Ascending aorta (tissue), 2 donors: Measurements from ENCODE around the gene MND1. TPM values are rescaled to one million over a fixed set of nuclear protein-coding genes. Genes with fewer than 3 reads are reported as not detected.

Source experiments
- DNase-seq, 2 donors: peaks; one replicate each; pipeline ENCODE4 v3.0.0-alpha.2; 2019; ENCODE audit warnings: low spot score in 2 of 2
- H3K27ac ChIP-seq, 2 donors: fragments of 200-600 bp; sonication (generic); one replicate each; pipeline ENCODE4 v1.5.1; 2016 to 2017; ENCODE audit warnings: mild to moderate bottlenecking in 1 of 2
- H3K27me3 ChIP-seq: fragments of 200-600 bp; sonication (generic); one replicate; pipeline ENCODE4 v1.5.1; 2017
- H3K36me3 ChIP-seq, 2 donors: fragments of 200-600 bp; sonication (generic); one replicate each; pipeline ENCODE4 v1.5.1; 2016
- H3K4me1 ChIP-seq, 2 donors: fragments of 200-600 bp; sonication (generic); one replicate each; pipeline ENCODE4 v1.5.1; 2016 to 2017; ENCODE audit warnings: mild to moderate bottlenecking in 1 of 2
- H3K4me3 ChIP-seq, 2 donors: fragments of 200-600 bp; sonication (generic); one replicate each; pipeline ENCODE4 v1.5.1; 2016 to 2017; ENCODE audit warnings: mild to moderate bottlenecking in 1 of 2
- H3K9me3 ChIP-seq, 2 donors: fragments of 200-600 bp; sonication (generic); one replicate each; pipeline ENCODE4 v1.5.1; 2016
- intact Hi-C: fragments of 100-400 bp; cut with DNase I; formaldehyde crosslinking; loops from one replicate; pipeline ENCODE4 v1.15.1; 2023
- total RNA-seq: library from RNA; depleted of rRNA; stranded (reverse); fragments of >200 nt; gene quantifications from one replicate; pipeline ENCODE4 v1.1.0, GENCODE V29; 2016
- TF ChIP-seq, protein P1 (sequence below), 3 experiments: fragments of 200-600 bp in 2 of 3; fragments of 450-650 bp in 1 of 3; sonication (generic) in 2 of 3; IDR thresholded peaks; one replicate each; pipeline ENCODE4 v1.5.1; 2016 to 2019; ENCODE audit warnings: antibody characterized with exemption in 3 of 3, mild to moderate bottlenecking in 1 of 3, moderate library complexity in 1 of 3

Gene MND1
- total RNA-seq, 1 donor from 2014 or later = not detected

DNA sequence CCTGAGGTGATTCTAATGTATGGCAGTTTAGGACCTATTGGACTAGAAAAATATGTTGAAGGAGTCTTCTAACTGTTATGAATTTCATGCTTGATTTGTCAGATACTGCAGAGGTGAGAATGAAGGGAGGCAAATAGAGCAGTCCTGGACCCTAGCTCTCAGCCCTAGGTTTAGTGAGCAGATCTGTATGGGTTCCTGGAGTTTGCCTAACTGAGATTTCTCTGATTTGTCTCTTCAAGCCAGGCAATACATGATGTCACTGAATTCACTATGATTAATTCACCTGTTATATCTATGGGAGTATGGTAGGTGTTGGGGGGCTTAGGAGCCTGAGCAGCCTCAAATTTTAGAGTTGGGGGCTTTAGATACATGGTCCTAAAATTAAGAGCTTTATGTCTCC, 2.6 kb downstream of the MND1 start:
- Histone ChIP-seq H3K9me3 (no peaks in the 10 kb centered on the region), H3K4me1 (peaks cover 0 to 4% of the 10 kb centered on the region in 2 donors), H3K36me3 (no peaks in the 10 kb centered on the region), H3K4me3 (no peak overlapping the region), H3K27ac (no peak overlapping the region), H3K27me3 (no peaks in the 10 kb centered on the region)
- TF ChIP-seq, protein P1, sequence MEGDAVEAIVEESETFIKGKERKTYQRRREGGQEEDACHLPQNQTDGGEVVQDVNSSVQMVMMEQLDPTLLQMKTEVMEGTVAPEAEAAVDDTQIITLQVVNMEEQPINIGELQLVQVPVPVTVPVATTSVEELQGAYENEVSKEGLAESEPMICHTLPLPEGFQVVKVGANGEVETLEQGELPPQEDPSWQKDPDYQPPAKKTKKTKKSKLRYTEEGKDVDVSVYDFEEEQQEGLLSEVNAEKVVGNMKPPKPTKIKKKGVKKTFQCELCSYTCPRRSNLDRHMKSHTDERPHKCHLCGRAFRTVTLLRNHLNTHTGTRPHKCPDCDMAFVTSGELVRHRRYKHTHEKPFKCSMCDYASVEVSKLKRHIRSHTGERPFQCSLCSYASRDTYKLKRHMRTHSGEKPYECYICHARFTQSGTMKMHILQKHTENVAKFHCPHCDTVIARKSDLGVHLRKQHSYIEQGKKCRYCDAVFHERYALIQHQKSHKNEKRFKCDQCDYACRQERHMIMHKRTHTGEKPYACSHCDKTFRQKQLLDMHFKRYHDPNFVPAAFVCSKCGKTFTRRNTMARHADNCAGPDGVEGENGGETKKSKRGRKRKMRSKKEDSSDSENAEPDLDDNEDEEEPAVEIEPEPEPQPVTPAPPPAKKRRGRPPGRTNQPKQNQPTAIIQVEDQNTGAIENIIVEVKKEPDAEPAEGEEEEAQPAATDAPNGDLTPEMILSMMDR (IDR thresholded peaks at IDR 0.05) = no peak
- DNase-seq = no peak
- intact Hi-C loops = no loop called here

DNA sequence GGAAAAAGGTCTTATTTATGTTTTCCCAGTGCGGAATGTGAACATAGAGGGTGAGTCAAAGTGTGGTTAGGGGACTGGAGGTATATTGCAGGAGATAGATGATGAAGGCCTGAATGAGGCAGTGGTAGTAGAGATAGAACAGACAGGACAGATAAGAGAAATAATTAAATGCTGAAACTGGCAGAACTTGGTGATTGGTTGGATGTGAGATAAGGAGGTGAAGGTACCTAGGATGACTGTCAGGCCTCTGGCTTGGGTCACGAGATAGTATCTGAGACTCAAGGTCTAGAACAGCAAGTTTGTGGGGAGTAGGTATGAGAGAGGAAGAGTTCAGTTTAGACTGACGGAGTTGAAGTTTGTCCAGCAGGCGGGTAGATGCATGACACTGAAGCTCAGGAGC, 3.5 kb downstream of the MND1 start:
- H3K4me3 ChIP-seq = no peak overlapping the region
- no peak for DNase-seq
- H3K9me3 ChIP-seq = no peaks in the 10 kb centered on the region
- no peaks in the 10 kb centered on the region for H3K27me3 ChIP-seq
- no peaks in the 10 kb centered on the region for H3K36me3 ChIP-seq
- intact Hi-C loops = no loop called here
- H3K27ac ChIP-seq = no peak overlapping the region
- peaks cover 0 to 4% of the 10 kb centered on the region in 2 donors for H3K4me1 ChIP-seq
- TF ChIP-seq, protein P1 (IDR thresholded peaks at IDR 0.05) = no peak

DNA sequence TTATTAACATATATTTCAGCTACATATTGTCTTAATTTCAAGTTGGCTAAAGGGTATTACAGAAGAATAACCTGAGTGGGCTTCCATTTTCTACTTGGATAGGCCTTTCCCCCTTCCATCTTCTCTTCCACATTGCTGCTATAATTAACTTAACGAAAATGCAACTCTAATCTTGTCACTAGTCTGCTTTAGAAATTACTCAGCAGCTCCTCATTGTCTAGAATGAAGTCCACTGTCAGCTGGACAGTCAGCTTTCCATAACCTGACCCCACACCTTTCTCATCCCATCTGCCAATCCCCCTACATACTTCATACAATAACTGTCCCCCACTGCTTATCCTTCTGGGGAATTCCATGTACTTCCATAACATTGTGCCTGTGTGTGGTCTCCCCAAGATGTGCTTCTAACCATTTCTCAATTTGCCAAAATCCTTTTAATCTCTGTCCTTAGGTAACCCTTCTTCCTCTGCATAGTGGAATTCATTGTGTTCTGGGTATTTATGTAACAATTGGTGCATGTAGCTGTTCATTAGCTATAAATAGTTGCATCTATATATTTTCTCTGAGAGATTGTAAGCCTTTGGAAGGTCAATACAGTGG, 4.8 kb downstream of the MND1 start:
- TF ChIP-seq, protein P1 (IDR thresholded peaks at IDR 0.05) = no peak
- no peaks in the 10 kb centered on the region for H3K9me3 ChIP-seq
- no peaks in the 10 kb centered on the region for H3K27me3 ChIP-seq
- peaks cover 0 to 4% of the 10 kb centered on the region in 2 donors for H3K4me1 ChIP-seq
- no peak overlapping the region for H3K27ac ChIP-seq
- no peaks in the 10 kb centered on the region for H3K36me3 ChIP-seq
- intact Hi-C loops = no loop called here
- no peak overlapping the region for H3K4me3 ChIP-seq
- no peak for DNase-seq

DNA sequence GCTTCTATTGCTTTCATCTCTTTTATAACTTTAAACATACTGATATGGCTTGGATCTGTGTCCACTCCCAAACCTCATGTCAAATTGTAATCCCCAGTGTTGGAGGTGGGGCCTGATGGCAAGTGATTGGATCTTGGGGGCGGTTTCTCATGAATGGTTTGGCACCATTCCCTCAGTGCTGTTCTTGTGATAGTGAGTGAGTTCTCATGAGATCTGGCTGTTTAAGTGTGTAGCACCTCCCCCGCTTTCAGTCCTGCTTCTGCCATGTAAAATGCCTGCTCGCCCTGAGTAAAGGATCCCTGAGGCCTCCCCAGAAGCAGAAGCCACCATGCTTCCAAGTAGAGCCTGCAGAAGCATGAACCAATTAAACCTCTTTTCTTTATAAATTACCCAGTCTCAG, 17.7 kb downstream of the MND1 start:
- intact Hi-C loops = no loop called here
- no peaks in the 10 kb centered on the region for H3K36me3 ChIP-seq
- H3K27ac ChIP-seq = no peak overlapping the region
- H3K9me3 ChIP-seq = no peaks in the 10 kb centered on the region
- no peaks in the 10 kb centered on the region for H3K27me3 ChIP-seq
- no peak for DNase-seq
- TF ChIP-seq, protein P1 (IDR thresholded peaks at IDR 0.05) = no peak
- no peaks in the 10 kb centered on the region for H3K4me1 ChIP-seq
- no peak overlapping the region for H3K4me3 ChIP-seq

DNA sequence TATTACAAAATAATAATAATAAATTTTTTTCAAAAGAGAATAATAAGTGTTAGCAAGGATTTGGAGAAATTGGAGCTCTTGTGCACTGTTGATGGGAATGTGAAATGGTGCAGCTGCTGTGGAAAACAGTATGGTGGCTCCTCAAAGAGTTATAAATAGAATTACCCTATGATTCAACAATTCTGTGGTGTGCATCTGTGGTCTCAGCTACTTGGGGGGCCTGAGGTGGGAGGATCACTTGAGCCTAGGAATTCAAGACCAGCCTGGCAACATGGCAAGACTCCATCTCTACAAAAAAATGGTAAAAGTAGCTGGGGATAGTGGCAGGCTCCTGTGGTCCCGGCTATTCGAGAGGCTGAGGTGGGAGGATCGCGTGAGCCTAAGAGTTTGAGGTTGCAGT, 19.6 kb downstream of the MND1 start:
- Histone ChIP-seq H3K27ac (no peak overlapping the region), H3K27me3 (no peaks in the 10 kb centered on the region), H3K9me3 (no peaks in the 10 kb centered on the region), H3K4me1 (no peaks in the 10 kb centered on the region), H3K36me3 (no peaks in the 10 kb centered on the region), H3K4me3 (no peak overlapping the region)
- intact Hi-C loops = no loop called here
- TF ChIP-seq, protein P1 (IDR thresholded peaks at IDR 0.05) = no peak
- DNase-seq = no peak

DNA sequence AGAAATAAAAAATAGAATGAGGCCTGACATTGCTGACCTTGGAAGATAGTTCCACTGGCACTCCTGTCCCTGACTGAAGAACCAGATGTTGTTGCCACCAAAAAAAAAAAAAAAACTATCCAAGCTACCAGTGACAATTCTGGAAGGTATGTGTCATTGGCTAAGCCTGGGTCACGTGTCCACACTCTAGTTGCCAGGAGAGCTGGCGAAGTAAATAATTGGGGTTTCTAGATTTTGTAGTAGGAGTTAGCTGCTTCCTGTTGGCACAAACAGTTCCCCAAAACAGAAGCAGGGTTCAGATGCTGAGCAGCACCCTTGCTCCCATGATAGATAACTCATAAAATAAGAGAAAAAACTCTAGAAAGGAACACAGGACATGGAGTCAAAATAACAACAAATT, 20.5 kb downstream of the MND1 start:
- H3K27me3 ChIP-seq = no peaks in the 10 kb centered on the region
- H3K4me1 ChIP-seq = no peaks in the 10 kb centered on the region
- no peaks in the 10 kb centered on the region for H3K9me3 ChIP-seq
- no peaks in the 10 kb centered on the region for H3K36me3 ChIP-seq
- DNase-seq = no peak
- no peak overlapping the region for H3K27ac ChIP-seq
- H3K4me3 ChIP-seq = no peak overlapping the region
- TF ChIP-seq, protein P1 (IDR thresholded peaks at IDR 0.05) = no peak
- intact Hi-C loops = no loop called here
